Measurements from ENCODE around the gene UGGT2.

DNA sequence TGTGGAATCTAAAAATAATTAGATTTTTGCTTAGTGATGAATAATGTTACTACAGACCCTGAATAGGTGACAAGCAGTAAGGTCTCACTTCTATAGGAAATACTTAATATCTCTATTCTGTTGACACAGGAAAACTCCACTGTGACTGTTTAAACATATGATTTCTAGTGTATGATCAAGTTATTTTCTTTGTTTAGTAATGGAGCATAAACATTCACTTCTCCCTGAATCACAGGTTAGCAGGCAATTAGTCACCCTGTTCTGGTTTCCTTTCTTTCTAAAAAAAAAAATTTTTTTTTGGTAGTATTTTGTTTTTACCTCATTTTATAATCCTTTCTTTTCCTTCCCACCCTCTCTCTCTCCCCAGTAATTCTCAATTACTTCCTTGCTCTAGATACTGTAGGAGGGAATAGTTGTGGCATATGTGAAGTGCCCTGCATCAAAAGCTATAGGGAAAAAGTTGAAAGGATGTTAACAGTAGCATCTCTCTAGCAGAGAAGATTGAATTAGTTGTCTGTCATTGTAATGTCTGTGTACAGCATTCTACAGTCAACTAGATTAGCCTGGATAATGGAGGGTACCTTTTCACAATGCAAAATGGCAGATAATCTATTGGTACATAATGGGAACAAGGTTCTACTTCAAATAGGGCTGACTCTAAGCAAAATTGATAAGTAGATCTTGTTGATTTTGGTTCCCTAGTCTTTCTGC, 40.2 kb upstream of the UGGT2 start:
- TF ChIP-seq, protein P1, sequence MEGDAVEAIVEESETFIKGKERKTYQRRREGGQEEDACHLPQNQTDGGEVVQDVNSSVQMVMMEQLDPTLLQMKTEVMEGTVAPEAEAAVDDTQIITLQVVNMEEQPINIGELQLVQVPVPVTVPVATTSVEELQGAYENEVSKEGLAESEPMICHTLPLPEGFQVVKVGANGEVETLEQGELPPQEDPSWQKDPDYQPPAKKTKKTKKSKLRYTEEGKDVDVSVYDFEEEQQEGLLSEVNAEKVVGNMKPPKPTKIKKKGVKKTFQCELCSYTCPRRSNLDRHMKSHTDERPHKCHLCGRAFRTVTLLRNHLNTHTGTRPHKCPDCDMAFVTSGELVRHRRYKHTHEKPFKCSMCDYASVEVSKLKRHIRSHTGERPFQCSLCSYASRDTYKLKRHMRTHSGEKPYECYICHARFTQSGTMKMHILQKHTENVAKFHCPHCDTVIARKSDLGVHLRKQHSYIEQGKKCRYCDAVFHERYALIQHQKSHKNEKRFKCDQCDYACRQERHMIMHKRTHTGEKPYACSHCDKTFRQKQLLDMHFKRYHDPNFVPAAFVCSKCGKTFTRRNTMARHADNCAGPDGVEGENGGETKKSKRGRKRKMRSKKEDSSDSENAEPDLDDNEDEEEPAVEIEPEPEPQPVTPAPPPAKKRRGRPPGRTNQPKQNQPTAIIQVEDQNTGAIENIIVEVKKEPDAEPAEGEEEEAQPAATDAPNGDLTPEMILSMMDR (IDR thresholded peaks at IDR 0.05), result no peak
- TF ChIP-seq POLR2A (IDR thresholded peaks at IDR 0.05) (no peak), POLR2AphosphoS5 (IDR thresholded peaks at IDR 0.05) (no peak)

All from breast epithelium (tissue), 3 donors.